Measurements from ENCODE around the gene ERFL. TPM values are rescaled to one million over a fixed set of nuclear protein-coding genes. Genes with fewer than 3 reads are reported as not detected.
A peak's percentile ranks its signal among the peaks of the same experiment; 100 is the strongest.

Gene ERFL
- total RNA-seq (2014; rRNA removed; shearing (Covaris generic)): not detected in 2 replicates

- peak; percentile 53 for DNase-seq (ENCODE audit: low read depth)
Observed at GRCh38 chr19:41928221-41928683, at the start of gene ERFL. Gene ERFL, minus strand, starts transcription at chr19:41928449. Its CDS starts 15,530 bp downstream, at chr19:41912919.

DNA sequence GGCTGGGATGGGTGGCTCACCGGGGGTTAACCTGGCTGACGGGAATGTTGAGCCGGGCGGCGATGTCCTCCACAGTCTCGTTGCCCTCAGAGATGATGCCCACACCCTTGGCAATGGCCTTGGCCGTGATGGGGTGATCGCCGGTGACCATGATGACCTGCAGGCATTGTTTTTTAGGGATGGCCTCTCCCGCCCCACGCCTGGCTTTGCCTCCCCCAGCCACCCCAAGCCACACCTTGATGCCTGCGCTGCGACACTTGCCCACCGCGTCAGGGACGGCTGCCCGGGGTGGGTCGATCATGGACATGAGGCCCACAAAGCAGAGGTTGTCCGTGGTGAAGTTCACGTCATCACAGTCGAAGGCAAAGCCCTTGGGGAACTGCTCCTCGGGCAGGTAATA lies 49.7 kb upstream of the ERFL start:
- no peak for DNase-seq (ENCODE audit: low read depth)

DNA sequence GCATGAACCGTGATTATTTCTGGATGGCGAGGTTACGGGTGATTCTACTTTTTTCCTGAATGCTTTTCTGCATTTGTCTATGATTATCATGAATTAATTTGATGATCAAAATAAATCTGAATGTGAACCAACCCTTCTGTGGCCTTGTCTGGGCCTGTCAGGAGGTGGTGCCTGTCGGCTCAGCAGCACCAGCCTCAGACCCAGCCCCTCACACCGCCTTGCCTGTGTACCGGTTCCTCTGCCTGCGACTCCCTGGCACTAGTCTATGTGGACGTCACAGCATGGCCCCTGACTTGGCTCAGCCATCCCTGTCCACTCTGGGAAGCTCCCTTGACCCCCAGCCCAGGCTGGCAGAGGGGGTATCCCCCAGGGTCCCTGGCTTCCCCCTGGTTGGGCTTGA lies 46.4 kb upstream of the ERFL start:
- DNase-seq (ENCODE audit: low read depth): no peak

DNA sequence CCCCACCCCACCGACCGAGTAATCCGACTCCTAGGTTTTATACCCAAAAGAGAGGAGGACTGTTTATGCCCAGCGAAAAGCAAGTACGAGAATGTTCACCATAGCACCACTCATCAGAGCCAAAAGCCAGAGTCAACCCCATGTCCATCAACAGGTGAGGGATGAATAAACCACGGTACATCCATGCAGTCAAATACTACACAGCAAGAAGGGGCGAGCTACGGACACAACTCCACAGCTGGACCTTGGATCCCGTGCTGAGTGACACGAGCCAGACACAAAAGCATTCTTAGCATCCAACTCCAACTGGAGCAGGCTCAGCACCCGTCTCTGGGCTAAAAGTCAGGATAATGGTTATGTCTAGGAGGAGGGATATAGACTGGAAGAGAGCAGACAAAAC lies 43.1 kb upstream of the ERFL start:
- no peak for DNase-seq (ENCODE audit: low read depth)

DNA sequence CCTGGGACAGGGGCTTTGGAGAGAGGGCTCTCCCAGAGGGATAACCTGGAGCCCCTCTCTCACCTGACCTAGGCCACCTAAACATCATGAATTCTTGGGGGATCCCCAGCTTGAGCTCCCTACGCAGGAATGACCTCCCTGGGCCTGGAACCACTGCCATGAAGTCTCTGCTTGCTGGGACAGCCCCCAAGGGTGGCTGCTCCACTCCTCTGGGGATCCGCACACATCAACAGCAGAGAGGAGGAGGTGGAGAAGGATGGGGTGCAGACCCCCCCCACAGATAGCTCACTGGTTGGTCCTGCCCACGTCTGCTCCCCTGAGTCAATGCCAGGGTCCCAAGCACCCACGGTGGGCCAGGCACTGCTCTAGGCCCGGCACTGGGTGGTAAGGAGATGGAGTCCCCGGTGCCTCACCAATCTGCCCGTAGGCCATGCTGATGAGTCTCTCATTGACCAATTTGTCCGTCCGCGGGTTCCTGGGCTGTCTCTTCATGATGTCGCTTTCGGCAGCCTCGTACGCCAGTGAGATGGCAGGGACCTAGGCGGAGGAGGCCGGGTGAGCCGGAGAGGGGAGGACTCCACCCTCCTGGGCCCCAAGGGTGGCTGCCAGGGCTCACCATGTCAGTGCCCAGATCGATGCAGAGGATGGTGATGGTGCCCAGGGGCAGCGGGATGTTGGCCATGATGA lies 41.7 kb upstream of the ERFL start:
- no peak for DNase-seq (ENCODE audit: low read depth)

DNA sequence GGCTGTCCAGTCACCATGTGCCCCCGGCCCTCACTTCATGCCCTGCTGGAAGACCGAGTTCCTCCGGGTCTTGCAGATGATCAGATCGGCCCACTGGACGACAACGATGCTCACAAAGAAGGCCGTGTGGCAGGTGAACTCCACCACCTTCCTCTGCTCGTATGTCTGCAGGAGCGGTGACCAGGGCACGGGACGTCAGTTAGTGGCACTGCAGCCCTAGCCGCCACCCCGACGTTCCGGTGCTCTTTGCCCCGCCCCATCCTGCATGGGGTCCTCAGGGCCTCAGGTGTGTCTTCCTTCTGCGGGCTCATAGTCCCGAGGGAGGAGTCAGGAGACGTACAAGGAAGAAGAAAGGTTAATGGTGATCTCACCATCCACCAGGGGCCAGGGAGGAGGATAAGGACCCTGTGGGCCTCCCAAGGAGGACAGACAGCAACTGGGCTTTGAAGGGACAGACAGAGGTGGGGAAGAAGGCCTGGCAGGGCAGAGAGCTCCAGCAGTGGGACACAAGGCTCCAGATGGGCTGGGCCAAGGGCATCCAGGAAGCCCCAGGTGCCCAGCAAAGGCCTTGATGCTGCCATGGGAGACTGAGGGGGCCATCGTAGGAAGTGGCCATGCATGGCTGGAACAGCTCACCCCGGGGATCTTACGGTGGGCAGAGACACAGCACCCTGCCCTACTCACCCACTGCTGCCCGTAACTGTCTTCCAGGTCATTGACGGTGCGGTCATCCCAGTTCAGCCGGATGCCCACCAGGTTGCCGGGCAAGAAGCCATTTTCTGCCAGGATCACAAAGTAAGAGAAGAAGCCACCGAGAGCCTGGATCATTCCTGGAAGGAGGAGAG lies 40.7 kb upstream of the ERFL start:
- DNase-seq (ENCODE audit: low read depth): no peak

DNA sequence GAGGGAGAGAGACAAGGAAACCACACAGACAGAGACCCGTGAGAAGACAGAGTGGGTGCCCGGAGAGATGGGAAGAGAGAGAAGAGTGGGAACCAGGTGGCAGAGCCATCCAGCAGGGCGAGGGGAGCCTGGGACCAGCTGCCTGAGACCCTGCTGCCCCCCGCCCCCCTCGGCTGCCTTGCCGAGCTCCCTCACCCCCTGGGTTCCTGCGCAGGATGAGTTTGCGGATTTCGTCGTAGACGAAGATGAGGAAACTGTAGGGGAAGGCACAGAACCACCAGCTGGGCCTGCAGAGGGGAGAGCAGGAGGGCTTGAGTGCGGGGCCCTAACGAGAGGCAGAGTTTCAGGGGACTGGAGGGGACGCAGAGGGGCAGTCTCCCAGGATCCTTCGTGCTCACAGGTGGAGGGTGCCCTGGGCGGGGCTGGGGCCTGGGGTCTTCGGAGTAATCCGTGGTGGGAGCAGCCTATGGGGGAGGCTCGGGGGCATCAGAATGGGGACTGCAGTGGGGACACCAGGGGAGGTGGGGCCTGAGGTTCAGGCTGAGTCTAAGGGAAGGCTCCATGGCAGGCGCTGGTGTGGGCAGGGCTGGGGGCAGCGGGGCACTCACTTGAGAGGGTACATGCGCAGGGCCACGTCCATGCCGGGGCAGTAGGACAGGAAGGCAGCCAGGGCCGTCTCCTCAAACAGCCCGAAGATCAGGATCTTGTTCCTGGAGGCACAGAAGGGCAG lies 39.0 kb upstream of the ERFL start:
- no peak for DNase-seq (ENCODE audit: low read depth)

GRCh38 chr19:41965106-41965505 lies 36.9 kb upstream of the ERFL start:
- no peak for DNase-seq (ENCODE audit: low read depth)

- DNase-seq (ENCODE audit: low read depth): no peak
Observed at GRCh38 chr19:41960973-41961372, 32.7 kb upstream of the ERFL start.

GRCh38 chr19:41959056-41960053 lies 31.1 kb upstream of the ERFL start, which contains the start of gene RABAC1:
Gene RABAC1, minus strand, starts transcription at chr19:41959321. Its CDS starts 29 bp downstream, at chr19:41959292.
- peak; percentile 95 for DNase-seq (ENCODE audit: low read depth)

DNA sequence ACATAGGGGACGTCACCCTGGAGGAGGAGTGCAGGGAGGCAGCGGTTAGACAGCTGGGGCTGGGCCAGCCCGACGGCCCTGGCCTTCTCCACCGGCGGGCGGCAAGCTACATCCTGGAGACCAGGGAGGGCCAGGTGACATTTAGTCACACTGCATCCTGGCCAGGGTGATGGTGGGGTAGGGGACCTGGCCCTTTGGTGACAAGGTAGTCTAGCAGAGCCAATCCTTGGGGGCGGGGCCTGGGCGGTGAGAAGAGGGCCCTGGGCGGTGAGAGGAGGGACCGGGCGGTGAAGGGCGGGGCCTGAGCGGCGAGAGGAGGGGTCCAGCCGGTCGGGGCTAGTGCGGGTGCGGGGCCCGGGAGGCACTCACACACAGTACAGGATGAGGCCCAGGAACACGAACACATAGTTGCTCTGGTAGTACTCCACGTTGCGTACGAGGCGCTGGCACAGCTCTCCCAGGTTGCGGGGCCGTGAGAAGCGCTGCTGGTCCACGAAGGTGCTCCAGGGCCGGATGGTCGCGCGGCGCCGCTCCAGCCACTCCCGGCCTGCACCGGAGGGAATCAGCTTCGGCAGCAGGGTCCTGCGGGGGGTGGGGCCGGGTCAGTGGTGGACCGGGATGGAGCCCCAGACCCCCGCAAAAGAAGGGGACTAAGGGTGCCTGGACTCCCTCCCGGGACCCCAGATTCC lies 30.3 kb upstream of the ERFL start:
- DNase-seq (ENCODE audit: low read depth): peak; percentile 86

- peak; percentile 92 for DNase-seq (ENCODE audit: low read depth)
Observed at GRCh38 chr19:41957838-41958366, 29.7 kb upstream of the ERFL start.

DNA sequence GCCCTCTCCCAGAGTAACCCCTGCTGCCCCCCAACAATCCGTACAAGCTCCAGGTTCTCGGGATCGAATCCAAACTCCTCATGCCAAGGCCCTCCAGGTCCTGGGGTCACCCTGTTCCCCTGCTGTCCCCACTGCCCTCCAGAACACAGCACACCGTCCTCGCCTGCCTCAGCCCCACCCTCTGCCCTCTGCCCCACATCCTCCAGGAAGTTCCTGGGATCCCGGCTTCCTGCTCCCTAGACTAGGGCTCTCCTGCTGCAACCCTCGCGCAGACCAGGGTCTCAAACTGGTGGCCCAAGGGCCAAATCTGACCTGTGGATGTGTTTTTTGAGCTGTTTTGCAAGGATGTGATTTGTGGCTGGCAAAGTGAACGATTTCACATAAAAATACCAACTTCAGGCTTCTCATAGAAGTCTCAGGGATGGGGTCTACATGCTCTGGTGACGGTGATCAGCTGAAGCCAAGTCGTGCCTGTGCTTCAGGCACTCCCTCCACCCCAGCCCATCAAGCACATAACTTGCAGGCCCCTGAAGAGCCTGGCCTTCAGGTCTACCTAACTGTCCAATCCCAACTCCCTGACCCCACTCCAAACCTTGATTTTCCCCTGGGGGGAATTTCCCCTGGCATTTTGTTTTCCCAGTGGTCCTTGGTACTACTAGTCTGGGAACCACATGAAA lies 29.1 kb upstream of the ERFL start:
- DNase-seq (ENCODE audit: low read depth): no peak

GRCh38 chr19:41956621-41957020 lies 28.4 kb upstream of the ERFL start:
- no peak for DNase-seq (ENCODE audit: low read depth)

DNA sequence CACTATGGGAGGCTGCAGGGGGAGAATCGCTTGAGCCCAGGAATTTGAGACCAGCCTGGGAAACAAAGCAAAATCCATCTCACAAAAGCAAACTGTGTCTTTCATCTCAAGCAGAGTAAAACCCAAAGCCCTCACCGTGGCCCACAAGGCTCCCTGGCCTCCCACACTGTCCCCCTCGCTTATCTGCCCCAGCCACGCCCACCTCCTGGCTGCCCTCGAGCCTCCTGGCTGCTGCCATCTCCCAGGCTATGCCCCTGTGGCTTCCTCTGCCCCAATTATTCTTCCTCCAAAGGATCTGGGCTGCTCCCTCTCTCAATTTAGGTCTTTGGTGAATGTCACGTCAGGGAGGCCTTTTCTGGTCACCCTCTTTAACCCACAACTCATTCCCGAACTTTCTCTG lies 27.3 kb upstream of the ERFL start:
- DNase-seq (ENCODE audit: low read depth): no peak

GRCh38 chr19:41951686-41952172 lies 23.5 kb upstream of the ERFL start:
- peak; percentile 76 for DNase-seq (ENCODE audit: low read depth)

DNA sequence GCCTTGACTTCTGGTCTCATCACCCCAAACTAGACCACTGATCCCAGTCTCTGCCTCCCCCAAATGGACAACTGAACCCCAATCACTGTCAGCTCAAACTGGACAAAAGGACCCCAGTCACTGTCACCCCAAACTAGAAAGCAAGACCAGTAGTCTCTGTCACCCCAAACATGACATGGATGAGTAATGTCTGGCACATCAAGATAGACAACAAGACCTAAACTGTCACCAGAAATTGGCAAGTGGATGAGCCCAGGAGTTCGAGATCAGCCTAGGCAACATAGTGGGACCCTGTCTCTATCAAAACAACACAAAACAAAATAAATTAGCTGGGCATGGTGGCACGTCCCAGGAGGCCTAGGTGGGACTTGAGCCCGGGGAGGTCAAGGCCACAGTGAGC lies 18.8 kb upstream of the ERFL start:
- DNase-seq (ENCODE audit: low read depth): no peak

- DNase-seq (ENCODE audit: low read depth): no peak
Observed at GRCh38 chr19:41945135-41945766, 17.0 kb upstream of the ERFL start.

GRCh38 chr19:41944336-41944735 lies 16.1 kb upstream of the ERFL start:
- DNase-seq (ENCODE audit: low read depth): no peak

Data from Daoy (cell line).